Mesodermal cell (in vitro differentiated cells): ENCODE measurements around the gene MAPKBP1.
A peak's percentile ranks its signal among the peaks of the same experiment; 100 is the strongest.

Experiments used
- H3K27ac ChIP-seq: 2 replicates; pipeline ENCODE4 v1.7.0; 2013; ENCODE audit warnings: mild to moderate bottlenecking, low read depth, low read length, moderate library complexity; ENCODE audit not compliant: severe bottlenecking
- H3K36me3 ChIP-seq: 2 replicates; pipeline ENCODE4 v1.7.1; 2013; ENCODE audit warnings: mild to moderate bottlenecking, low read length, moderate library complexity; ENCODE audit not compliant: control insufficient read depth, insufficient read depth
- H3K4me1 ChIP-seq: one replicate; pipeline ENCODE4 v1.7.1; 2013; ENCODE audit warnings: mild to moderate bottlenecking, low read length; ENCODE audit not compliant: insufficient read depth, control insufficient read depth, poor library complexity, severe bottlenecking
- H3K4me3 ChIP-seq: 2 replicates; pipeline ENCODE4 v1.7.0; 2013; ENCODE audit warnings: low read length, control low read depth, mild to moderate bottlenecking; ENCODE audit not compliant: insufficient read depth, poor library complexity, severe bottlenecking; ENCODE audit errors: extremely low read depth
- H3K9me3 ChIP-seq: 2 replicates; pipeline ENCODE4 v1.7.1; 2013; ENCODE audit warnings: mild to moderate bottlenecking, low read length, moderate library complexity; ENCODE audit not compliant: control insufficient read depth
- WGBS, 2 experiments: methylation state at CpG; one replicate each; pipeline ENCODE4 v1.1.5; 2013; ENCODE audit warnings: missing lambda C conversion rate in 2 of 2; ENCODE audit not compliant: insufficient coverage in 2 of 2; 5-methylcytosine and 5-hydroxymethylcytosine counted together

The MAPKBP1 gene

DNA sequence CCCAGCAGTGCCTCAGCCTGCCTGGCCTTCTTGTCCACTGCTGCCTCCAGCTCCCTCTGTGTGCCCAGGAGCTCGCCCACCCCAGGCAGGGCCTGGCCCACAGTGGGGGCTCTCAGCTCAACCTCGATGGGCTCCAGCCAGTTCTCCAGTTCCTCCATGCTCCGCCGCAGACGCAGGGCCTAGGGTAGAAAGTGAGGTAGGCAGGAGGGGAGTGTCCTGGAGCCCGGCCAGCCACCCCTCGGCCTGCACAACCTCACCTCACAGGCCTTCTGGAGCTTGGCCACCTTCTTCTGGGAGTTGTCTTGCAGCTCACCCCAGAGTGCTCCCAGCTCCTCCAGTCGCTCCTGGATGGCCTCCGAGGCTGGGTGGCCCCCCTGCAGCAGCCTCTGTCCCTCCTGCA lies 83.0 kb downstream of the MAPKBP1 start:
- WGBS, 2 experiments = 83 to 92% methylated on average over 7 to 8 of the region's 9 CpGs
- no peaks in the 10 kb centered on the region for H3K36me3 ChIP-seq
- H3K27ac ChIP-seq = no peak overlapping the region
- no peaks in the 10 kb centered on the region for H3K9me3 ChIP-seq
- no peaks in the 10 kb centered on the region for H3K4me1 ChIP-seq
- no peak overlapping the region for H3K4me3 ChIP-seq

GRCh38 chr15:41858756-41859155 lies 84.5 kb downstream of the MAPKBP1 start:
- no peaks in the 10 kb centered on the region for H3K4me1 ChIP-seq
- no peak overlapping the region for H3K4me3 ChIP-seq
- WGBS, 2 experiments = 90 to 95% methylated on average over 13 to 15 of the region's 15 CpGs
- no peaks in the 10 kb centered on the region for H3K36me3 ChIP-seq
- H3K27ac ChIP-seq = no peak overlapping the region
- no peaks in the 10 kb centered on the region for H3K9me3 ChIP-seq

- no peak overlapping the region for H3K4me3 ChIP-seq
- H3K27ac ChIP-seq = no peak overlapping the region
- WGBS, 2 experiments = 79 to 90% methylated on average over 10 to 12 of the region's 15 CpGs
- no peaks in the 10 kb centered on the region for H3K36me3 ChIP-seq
- H3K9me3 ChIP-seq = no peaks in the 10 kb centered on the region
- H3K4me1 ChIP-seq = no peaks in the 10 kb centered on the region
Observed at GRCh38 chr15:41860049-41860828, 86.0 kb downstream of the MAPKBP1 start.

- H3K4me1 ChIP-seq = peaks cover 9% of the 10 kb centered on the region
- no peak overlapping the region for H3K27ac ChIP-seq
- no peaks in the 10 kb centered on the region for H3K36me3 ChIP-seq
- no peaks in the 10 kb centered on the region for H3K9me3 ChIP-seq
- no peak overlapping the region for H3K4me3 ChIP-seq
- WGBS, 2 experiments = 84 to 87% methylated on average over 15 to 16 of the region's 18 CpGs
Observed at GRCh38 chr15:41861736-41862356, 87.6 kb downstream of the MAPKBP1 start.

DNA sequence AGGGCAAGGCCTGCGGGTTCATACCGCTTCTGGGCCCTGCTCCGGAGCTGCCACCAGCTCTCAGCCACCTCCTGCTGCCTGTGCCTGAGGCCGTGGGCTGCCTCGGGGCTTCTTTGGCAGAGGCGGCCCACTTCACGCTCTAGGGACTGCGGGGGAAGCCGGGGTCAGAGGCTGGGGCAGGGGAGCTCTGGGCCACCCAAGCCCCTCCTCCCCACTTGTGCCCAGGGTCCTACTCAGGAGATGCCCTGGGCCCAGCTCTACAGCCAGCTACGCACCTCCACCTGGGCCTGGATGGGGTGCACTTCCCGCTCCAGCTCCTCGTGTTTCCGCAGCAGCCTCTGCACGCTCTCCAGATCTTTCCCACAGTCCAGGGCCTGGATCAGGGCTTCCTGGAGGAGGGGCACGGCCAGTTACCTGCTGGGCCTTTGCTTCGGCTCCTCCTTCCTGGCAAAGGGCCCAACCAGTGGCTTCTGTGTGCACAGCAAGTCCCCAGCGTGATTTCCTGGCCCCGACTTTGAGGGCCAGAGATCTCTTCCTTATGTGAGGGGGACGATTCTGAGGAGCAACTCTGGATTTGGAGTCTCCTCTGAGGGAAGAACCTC lies 88.3 kb downstream of the MAPKBP1 start:
- H3K27ac ChIP-seq = no peak overlapping the region
- 67 to 72% methylated on average over 12 to 14 of the region's 19 CpGs for WGBS, 2 experiments
- no peaks in the 10 kb centered on the region for H3K9me3 ChIP-seq
- peaks cover 10% of the 10 kb centered on the region for H3K4me1 ChIP-seq
- H3K4me3 ChIP-seq = no peak overlapping the region
- H3K36me3 ChIP-seq = no peaks in the 10 kb centered on the region

DNA sequence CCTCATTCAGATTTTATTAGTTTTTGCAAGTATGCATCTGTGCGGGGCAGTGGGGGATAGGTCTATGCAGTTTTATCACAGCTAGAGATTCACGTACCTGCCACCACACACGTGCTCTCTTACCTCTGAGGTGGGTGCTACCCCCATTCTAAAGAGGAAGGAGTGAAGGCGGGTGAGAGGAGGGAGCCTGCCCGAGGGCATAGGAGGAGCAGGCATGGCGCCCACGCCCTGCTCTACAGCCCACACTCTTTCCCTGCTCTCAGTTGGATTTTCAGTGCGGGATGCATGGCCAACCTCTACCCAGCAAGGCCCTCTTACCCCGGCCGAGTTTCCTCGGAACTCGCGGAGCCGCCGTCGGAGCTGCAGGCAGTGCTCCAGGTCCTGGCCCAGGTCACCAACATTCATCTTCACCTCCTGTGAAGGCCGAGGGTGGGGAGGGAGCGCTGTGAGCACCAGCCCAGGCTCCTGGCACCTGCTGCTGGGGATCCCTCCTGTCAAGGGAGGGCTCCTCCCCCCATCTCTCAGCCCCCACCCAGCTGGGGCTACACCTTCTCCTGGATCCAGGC lies 91.3 kb downstream of the MAPKBP1 start:
- Histone ChIP-seq H3K27ac (no peak overlapping the region), H3K36me3 (no peaks in the 10 kb centered on the region), H3K9me3 (no peaks in the 10 kb centered on the region), H3K4me3 (no peak overlapping the region), H3K4me1 (peaks cover 10% of the 10 kb centered on the region)
- WGBS, 2 experiments = 79 to 95% methylated on average over 8 to 15 of the region's 18 CpGs

DNA sequence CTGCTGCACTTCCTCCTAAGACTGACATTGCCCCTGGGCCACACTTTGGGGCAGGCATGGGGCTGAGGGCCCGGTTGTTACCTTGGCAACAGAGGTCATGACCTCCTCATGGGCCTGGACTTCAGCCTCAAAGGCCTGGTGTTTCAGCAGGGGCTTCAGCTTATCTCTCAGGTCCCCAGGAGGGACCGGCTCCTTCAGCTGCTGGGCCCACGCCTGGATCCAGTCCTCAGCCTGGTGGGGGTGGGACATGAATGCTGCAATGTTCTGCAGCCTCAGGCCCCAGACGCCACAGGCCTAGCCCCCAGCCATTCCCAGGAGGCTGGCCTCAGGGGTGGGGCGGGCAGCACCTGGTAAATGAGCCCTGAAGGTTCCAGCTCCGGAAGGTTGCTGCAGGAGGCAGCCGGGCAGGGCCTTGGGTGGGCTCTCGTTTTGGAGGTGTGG lies 92.0 kb downstream of the MAPKBP1 start:
- H3K27ac ChIP-seq = peak overlapping the region; percentile 43
- H3K9me3 ChIP-seq = no peaks in the 10 kb centered on the region
- no peaks in the 10 kb centered on the region for H3K36me3 ChIP-seq
- WGBS, 2 experiments = 69 to 77% methylated on average over 5 to 6 of the region's 8 CpGs
- no peak overlapping the region for H3K4me3 ChIP-seq
- peaks cover 10% of the 10 kb centered on the region for H3K4me1 ChIP-seq

GRCh38 chr15:41866872-41867579 lies 92.7 kb downstream of the MAPKBP1 start:
- no peaks in the 10 kb centered on the region for H3K36me3 ChIP-seq
- peaks cover 10% of the 10 kb centered on the region for H3K4me1 ChIP-seq
- no peaks in the 10 kb centered on the region for H3K9me3 ChIP-seq
- 88 to 92% methylated on average over 16 to 22 of the region's 25 CpGs for WGBS, 2 experiments
- no peak overlapping the region for H3K4me3 ChIP-seq
- H3K27ac ChIP-seq = peak overlapping the region; percentile 43

GRCh38 chr15:41868321-41868720 lies 94.0 kb downstream of the MAPKBP1 start:
- H3K4me1 ChIP-seq = peaks cover 10% of the 10 kb centered on the region
- H3K36me3 ChIP-seq = no peaks in the 10 kb centered on the region
- WGBS, 2 experiments = 95 to 99% methylated on average over 6 to 14 of the region's 15 CpGs
- H3K27ac ChIP-seq = no peak overlapping the region
- no peak overlapping the region for H3K4me3 ChIP-seq
- H3K9me3 ChIP-seq = no peaks in the 10 kb centered on the region
